Mucosa of stomach (tissue), 1 donor: ENCODE data around the gene STAT4.

Experiments used
- H3K27me3 ChIP-seq: one replicate; pipeline ENCODE4 v1.7.0; 2013; ENCODE audit warnings: mild to moderate bottlenecking, low read length; ENCODE audit not compliant: control insufficient read depth, insufficient read depth
- H3K36me3 ChIP-seq: one replicate; pipeline ENCODE4 v1.7.0; 2013; ENCODE audit warnings: low read length; ENCODE audit not compliant: control insufficient read depth, insufficient read depth
- H3K4me1 ChIP-seq: one replicate; pipeline ENCODE4 v1.7.0; 2013; ENCODE audit warnings: mild to moderate bottlenecking, low read length; ENCODE audit not compliant: control insufficient read depth, insufficient read depth
- H3K4me3 ChIP-seq: one replicate; pipeline ENCODE4 v1.7.0; 2013; ENCODE audit warnings: low read length
- H3K9ac ChIP-seq: one replicate; pipeline ENCODE4 v1.7.0; 2013; ENCODE audit warnings: mild to moderate bottlenecking, low read length, moderate library complexity
- H3K9me3 ChIP-seq: one replicate; pipeline ENCODE4 v1.7.0; 2013; ENCODE audit warnings: mild to moderate bottlenecking, low read length, moderate library complexity; ENCODE audit not compliant: control insufficient read depth
- donor health status: Pancreatic carcinoma.

STAT4 gene

GRCh38 chr2:191171708-191172355, 21.0 kb upstream of the STAT4 start:
- no peaks in the 10 kb centered on the region for H3K4me1 ChIP-seq
- H3K9me3 ChIP-seq = no peaks in the 10 kb centered on the region
- no peaks in the 10 kb centered on the region for H3K36me3 ChIP-seq
- no peaks in the 10 kb centered on the region for H3K27me3 ChIP-seq
- H3K9ac ChIP-seq = no peak overlapping the region
- H3K4me3 ChIP-seq = no peak overlapping the region

- no peaks in the 10 kb centered on the region for H3K9me3 ChIP-seq
- H3K4me3 ChIP-seq = no peak overlapping the region
- no peak overlapping the region for H3K9ac ChIP-seq
- no peaks in the 10 kb centered on the region for H3K4me1 ChIP-seq
- H3K27me3 ChIP-seq = no peaks in the 10 kb centered on the region
- no peaks in the 10 kb centered on the region for H3K36me3 ChIP-seq
These were observed 20.5 kb upstream of the STAT4 start for GRCh38 chr2:191171286-191171685.

DNA sequence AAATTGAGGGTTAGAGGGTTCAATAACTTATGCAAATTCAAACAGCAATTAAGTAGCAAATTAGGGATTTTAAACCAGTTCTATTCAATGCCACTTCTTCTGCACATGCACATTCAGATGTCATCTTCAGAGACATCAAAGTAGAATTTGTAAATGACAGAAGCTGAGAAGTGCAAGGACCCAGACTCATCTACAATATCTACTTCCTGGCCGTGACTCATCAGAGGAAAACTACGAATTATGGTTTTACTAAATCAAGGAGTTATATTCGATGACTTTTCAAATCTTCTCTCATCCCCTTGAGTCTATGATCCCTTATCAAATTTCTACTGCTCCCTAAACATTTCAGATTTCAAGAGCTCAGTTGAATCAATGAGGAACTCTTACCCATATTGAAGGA, 20.0 kb upstream of the STAT4 start:
- H3K4me3 ChIP-seq = no peak overlapping the region
- no peaks in the 10 kb centered on the region for H3K9me3 ChIP-seq
- no peaks in the 10 kb centered on the region for H3K4me1 ChIP-seq
- H3K9ac ChIP-seq = no peak overlapping the region
- no peaks in the 10 kb centered on the region for H3K36me3 ChIP-seq
- H3K27me3 ChIP-seq = no peaks in the 10 kb centered on the region

DNA sequence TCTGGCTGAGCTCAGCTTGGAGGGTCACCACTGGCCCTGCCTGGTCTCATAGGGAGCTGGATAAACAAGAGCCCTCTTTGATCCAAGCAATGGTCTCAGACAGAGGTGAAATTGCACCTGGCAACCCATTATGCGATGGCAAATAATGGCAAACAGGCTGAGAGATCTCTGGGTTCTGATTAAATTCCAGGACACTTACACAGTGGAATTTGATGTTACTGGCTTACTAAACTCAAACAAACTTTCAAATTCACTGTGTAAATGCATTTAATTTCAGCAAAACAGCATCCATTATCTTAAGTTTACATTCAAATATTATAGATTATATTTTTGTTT, 19.5 kb upstream of the STAT4 start:
- no peaks in the 10 kb centered on the region for H3K27me3 ChIP-seq
- no peak overlapping the region for H3K4me3 ChIP-seq
- H3K9me3 ChIP-seq = no peaks in the 10 kb centered on the region
- no peaks in the 10 kb centered on the region for H3K36me3 ChIP-seq
- no peaks in the 10 kb centered on the region for H3K4me1 ChIP-seq
- H3K9ac ChIP-seq = no peak overlapping the region

GRCh38 chr2:191169456-191170300, 18.9 kb upstream of the STAT4 start:
- Histone ChIP-seq H3K9me3 (no peaks in the 10 kb centered on the region), H3K27me3 (no peaks in the 10 kb centered on the region), H3K4me3 (no peak overlapping the region), H3K9ac (no peak overlapping the region), H3K36me3 (no peaks in the 10 kb centered on the region), H3K4me1 (no peaks in the 10 kb centered on the region)

- no peak overlapping the region for H3K4me3 ChIP-seq
- no peaks in the 10 kb centered on the region for H3K4me1 ChIP-seq
- no peak overlapping the region for H3K9ac ChIP-seq
- H3K36me3 ChIP-seq = no peaks in the 10 kb centered on the region
- no peaks in the 10 kb centered on the region for H3K9me3 ChIP-seq
- H3K27me3 ChIP-seq = no peaks in the 10 kb centered on the region
These were observed 17.0 kb upstream of the STAT4 start for GRCh38 chr2:191167766-191168165.

DNA sequence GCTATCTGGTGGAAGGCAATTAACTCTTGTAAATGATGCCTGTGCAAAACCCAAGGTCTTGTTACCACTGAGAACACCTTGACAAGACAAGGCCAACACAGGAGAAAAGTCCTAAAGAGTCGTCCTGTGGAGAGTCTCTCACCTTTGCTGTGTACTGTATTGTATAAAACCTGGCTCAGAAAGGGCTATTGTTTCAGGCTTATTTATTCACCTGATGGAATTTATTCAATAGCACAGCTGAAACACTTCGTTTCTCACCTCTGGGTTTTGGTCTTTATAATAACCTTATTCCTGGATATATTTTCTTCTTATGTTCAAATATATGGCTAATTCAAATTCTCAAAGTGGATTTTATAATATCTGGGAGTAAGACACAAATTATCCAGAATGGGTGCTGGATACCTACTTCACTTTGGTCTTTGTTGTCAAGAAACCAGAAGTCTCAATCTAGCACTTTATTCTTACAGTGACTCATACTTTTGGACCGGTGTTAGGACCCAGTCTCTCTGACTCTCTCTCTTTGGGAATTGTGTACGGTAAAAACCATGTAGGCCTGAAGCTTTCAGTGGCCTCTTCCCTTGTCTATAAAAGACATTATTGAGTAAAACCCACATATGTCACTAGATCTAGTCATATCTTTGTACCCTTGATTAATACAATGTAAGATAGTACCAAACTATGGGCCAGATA, 16.1 kb upstream of the STAT4 start:
- no peak overlapping the region for H3K4me3 ChIP-seq
- no peak overlapping the region for H3K9ac ChIP-seq
- H3K4me1 ChIP-seq = no peaks in the 10 kb centered on the region
- H3K27me3 ChIP-seq = no peaks in the 10 kb centered on the region
- no peaks in the 10 kb centered on the region for H3K9me3 ChIP-seq
- H3K36me3 ChIP-seq = no peaks in the 10 kb centered on the region

DNA sequence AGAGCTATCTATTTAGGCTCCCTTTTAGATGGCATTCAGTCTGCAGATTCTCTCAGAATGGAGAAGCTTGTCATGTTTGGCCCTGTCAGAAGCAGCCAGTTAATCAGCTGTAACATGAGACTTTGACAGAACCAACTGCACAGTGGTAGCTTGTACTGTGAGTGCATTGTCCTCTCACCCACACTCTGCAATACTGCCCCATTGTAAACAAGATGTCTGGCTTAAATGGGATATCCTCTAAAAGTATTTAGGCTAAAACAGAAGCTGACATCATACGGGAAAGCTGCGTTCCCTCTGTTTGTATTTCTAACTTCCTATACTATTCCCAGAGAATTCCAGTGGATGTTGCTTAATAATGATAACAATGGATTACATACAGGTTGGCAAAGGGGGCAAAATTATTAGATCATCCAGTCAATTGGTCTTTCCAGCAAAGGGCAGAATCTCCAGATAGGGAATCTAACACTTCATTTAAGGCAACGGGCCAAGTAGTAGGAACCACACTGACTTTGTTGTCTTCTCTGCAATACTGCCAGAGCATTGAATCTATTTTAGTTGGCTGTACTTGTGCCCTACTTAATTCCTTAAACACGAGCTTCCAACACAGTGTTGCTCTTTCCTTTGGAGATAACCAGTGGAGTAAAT, 15.4 kb upstream of the STAT4 start:
- Histone ChIP-seq H3K36me3 (no peaks in the 10 kb centered on the region), H3K4me3 (no peak overlapping the region), H3K27me3 (no peaks in the 10 kb centered on the region), H3K9ac (no peak overlapping the region), H3K4me1 (no peaks in the 10 kb centered on the region), H3K9me3 (no peaks in the 10 kb centered on the region)

DNA sequence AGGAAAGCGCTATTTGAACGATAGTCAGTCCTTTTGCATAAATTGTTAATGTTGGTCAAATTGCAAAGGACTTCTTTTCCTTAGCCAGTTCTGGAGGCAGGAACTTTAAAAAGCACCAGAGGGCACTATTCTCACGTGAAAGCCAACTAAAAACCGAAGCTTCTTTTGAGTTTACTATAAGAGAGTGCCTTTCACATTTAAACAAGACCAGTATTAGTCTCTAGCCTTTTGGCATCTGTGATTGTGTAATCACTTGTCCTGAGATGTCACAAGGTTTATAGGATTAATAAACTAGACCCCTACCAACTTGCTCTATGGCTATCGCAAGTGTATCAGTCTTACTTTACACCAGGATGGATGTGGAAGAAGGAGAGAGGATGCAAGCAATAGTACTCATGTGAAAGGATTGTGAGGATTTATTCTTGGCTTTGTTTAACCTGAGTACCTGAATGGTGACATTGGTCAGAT, 14.4 kb upstream of the STAT4 start:
- Histone ChIP-seq H3K27me3 (no peaks in the 10 kb centered on the region), H3K4me1 (no peaks in the 10 kb centered on the region), H3K4me3 (no peak overlapping the region), H3K9me3 (no peaks in the 10 kb centered on the region), H3K9ac (no peak overlapping the region), H3K36me3 (no peaks in the 10 kb centered on the region)

GRCh38 chr2:191158747-191159146, 8.0 kb upstream of the STAT4 start:
- H3K27me3 ChIP-seq = no peaks in the 10 kb centered on the region
- H3K36me3 ChIP-seq = no peaks in the 10 kb centered on the region
- H3K9me3 ChIP-seq = no peaks in the 10 kb centered on the region
- no peak overlapping the region for H3K9ac ChIP-seq
- no peak overlapping the region for H3K4me3 ChIP-seq
- H3K4me1 ChIP-seq = no peaks in the 10 kb centered on the region

- Histone ChIP-seq H3K27me3 (no peaks in the 10 kb centered on the region), H3K4me3 (no peak overlapping the region), H3K4me1 (no peaks in the 10 kb centered on the region), H3K9me3 (no peaks in the 10 kb centered on the region), H3K36me3 (no peaks in the 10 kb centered on the region), H3K9ac (no peak overlapping the region)
These were observed 7.4 kb upstream of the STAT4 start for GRCh38 chr2:191158193-191158592.

- H3K36me3 ChIP-seq = no peaks in the 10 kb centered on the region
- H3K4me1 ChIP-seq = peaks cover 6% of the 10 kb centered on the region
- no peak overlapping the region for H3K4me3 ChIP-seq
- H3K27me3 ChIP-seq = peaks cover 5% of the 10 kb centered on the region
- H3K9me3 ChIP-seq = no peaks in the 10 kb centered on the region
- no peak overlapping the region for H3K9ac ChIP-seq
These were observed 4.8 kb upstream of the STAT4 start for GRCh38 chr2:191155608-191156071.
